Ureter (tissue), 1 donor: ENCODE data around the gene SCGB1D4. TPM values are rescaled to one million over a fixed set of nuclear protein-coding genes. Genes with fewer than 3 reads are reported as not detected.

Source experiments
- DNase-seq: peaks from one replicate; pipeline ENCODE4 v3.0.0-alpha.2; 2020; ENCODE audit warnings: low spot score
- total RNA-seq: library from RNA; stranded (reverse); gene quantifications from one replicate; pipeline ENCODE4 v1.2.4, GENCODE V29; 2023
- donor health status: DM: yes; HTN: yes; CAD: no.

The SCGB1D4 gene
- total RNA-seq, 1 donor from 2014 or later: not detected

DNA sequence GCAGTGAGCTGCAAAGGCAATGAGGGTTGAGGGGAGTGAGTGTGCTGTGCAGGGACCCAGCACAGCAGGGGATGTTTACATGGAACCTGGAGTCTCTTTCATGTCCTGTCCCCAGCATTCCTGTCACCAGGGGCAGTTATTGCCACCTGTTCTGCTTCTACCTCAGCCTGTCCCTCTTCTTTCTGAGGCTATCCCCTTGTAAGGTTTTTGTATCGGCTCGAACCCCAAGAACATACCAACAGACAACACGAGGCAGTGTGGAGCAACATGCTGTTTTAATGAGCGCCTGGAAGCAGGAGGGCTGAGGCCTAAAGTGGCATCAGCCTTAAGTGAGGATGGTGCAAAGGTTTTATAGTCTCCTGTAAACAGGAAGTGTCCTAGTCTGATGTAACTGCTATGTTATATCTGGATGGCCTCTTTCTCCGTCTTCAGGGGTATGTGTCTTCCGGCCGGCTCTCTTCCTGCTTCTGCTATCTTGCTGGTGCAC, 25.0 kb downstream of the SCGB1D4 start:
- DNase-seq: no peak

DNA sequence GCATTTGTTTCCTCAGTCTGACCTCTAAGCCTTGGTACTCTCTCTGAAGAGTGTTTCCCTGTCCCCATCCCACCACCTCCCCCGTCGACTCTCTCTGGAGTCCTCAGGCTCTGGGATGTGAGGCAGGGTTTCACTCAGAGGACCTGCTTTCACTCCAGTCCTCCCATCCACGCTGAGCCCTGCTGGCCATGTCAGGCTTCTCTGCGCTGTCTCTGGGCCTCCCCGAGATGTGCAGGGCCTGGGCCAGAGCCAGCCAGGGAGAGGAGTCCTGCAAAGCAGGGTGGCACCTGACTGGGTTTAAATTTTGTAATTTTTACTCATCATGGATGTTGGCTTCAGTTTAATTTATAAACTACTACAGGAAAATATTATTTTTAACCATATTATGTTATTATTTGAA, 25.6 kb downstream of the SCGB1D4 start:
- DNase-seq: no peak

DNA sequence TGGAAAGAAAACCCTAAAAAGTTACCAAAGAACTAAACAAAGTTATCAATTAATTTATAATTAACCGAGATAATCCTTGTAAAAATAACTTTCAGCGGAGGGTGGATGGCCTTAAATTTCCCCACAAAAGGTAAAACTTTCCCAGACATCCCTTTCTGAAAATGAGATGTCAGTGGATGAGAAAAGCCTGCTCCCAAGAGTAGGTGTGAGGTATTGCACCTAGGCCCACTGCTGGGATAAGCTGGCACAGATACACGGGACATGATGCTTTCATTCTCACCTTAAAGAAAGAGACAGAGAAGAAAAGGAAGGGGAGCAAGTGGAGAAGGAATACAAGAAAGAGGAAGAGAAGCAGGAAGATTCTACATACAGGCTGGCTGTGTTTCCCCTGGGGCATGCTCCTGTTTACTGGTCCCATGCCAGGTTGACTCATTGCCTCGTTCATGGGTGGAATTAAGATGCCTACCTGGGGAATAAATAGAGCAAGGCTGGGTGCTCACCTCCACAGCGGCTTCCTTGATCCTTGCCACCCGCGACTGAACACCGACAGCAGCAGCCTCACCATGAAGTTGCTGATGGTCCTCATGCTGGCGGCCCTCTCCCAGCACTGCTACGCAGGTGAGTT, 29.1 kb downstream of the SCGB1D4 start, which contains the start of gene SCGB2A2:
Gene SCGB2A2, plus strand, starts transcription at position 505 of the 625 bp plus-strand sequence. Its CDS starts 59 bp downstream, at position 564.
- peak; percentile 45 for DNase-seq

DNA sequence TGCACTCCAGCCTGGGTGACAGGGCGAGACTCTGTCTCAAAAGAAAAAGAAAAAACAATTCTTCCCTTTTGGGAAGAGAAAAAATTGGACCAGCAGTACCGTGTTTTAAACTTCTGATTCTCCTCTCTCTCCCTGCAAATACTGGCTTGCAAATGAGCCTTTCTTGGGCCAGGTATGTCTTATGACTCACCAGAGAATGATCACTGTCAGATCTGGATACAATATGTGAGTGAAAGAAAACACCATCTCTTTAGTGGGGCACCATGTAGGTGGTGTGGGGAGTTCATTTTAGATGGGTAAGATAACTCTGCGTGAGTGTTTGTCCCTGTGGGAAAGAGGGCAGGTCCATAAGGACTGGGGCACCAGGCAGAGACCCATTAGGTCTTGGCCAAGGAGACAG, 31.3 kb downstream of the SCGB1D4 start:
- DNase-seq: no peak

DNA sequence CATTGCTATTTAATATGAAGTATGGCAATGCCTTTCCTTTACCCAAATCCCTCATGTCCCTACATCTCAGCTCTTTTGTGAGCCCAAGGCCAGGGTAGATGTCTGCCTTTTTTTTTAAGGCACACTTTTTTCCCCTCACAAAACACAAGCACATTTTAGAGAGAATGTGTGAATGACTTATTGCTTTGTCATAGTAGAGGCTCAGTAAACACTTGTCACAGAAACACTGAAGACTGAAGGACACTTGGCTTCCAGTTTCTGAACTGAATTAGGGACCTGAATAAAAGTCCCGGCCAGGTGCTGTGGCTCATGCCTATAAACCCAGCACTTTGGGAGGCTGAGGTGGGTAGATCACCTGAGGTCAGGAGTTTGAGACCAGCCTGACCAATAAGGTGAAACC, 31.8 kb downstream of the SCGB1D4 start:
- no peak for DNase-seq

DNA sequence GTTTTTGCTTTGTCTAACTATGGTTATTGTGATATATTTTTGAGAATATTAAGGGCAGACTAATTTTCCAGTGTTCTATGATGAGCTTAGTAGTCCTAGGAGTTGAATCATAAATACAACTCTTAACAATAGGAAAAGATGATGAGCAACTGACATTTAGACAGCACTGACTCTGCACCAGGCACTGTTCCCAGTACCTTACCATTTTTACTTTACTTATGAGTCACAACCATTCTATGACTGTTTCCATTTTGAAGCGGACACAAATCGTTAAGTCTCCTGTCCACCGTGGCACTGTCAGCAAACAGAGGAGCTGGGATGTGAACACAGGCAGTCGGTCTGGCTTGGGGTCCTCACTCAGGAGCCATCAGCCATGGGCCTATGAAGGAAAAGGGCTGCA, 32.3 kb downstream of the SCGB1D4 start:
- no peak for DNase-seq

DNA sequence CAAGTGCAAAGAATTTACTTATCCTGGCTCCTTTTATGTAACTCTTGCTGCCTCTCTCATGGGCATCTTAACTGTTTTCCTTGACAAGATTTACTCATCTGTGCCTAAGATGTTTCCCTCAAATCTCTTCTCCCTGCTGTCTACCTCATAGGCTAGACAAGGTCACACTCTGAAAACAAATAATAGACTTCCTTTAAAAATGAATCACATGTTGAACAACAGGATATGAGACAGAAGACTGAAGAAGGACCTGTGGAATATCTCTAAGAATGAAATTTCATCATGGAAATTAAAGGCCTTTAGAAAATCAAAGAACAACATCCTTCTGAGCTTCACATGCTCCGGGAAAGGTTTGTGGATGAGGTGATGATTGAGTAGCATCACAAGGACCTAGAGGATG, 34.9 kb downstream of the SCGB1D4 start:
- DNase-seq: no peak

DNA sequence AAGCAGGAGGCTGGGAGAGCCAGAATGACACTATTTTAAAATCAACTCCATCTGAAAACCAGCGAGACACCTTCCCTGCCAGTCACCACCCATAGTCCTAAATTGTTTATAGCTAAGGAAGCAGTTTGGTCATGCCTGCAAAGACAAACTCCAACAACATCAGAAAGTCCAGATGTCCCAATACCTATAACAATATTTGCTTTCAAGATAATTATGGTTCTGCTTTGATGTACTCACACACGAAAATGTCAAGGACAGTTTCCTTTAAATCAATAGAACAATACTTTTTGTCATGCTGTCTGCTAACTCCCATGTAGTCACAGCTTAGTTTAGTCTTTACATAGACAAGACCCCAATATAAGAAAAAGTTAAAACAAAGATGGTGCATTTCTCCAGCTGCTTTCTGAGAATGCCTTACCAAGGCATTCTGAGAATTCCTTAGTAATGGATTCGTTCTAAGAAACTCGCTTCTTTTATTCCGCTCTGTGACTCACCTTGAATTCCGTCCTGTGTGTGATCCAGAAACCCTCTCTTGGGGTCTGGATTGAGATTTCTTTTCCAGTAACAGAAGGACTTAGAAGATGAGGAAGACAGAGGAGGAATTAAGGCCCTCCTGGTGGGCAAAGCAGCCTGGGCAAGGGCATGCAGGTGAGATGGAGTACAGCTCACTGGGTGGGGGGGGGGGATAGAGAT, 38.5 kb downstream of the SCGB1D4 start:
- DNase-seq: no peak

DNA sequence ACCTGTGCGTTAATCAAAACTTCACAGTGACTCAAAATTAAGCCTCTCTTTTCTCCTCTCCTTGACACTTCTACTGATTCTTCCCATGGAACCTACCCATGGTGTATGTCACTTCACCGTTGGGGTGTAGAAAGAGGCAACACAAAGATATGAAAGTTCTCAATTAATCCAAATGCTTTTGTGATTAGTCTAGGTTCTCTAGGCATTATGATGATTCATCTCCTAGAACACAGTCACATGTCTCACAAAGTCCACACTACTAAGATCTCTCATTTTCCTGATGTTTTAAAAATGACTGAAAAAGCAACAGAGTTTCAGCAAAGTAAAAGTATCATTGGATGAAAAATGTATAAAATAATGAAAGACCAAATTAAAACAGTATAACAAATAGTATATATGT, 42.6 kb downstream of the SCGB1D4 start:
- no peak for DNase-seq

DNA sequence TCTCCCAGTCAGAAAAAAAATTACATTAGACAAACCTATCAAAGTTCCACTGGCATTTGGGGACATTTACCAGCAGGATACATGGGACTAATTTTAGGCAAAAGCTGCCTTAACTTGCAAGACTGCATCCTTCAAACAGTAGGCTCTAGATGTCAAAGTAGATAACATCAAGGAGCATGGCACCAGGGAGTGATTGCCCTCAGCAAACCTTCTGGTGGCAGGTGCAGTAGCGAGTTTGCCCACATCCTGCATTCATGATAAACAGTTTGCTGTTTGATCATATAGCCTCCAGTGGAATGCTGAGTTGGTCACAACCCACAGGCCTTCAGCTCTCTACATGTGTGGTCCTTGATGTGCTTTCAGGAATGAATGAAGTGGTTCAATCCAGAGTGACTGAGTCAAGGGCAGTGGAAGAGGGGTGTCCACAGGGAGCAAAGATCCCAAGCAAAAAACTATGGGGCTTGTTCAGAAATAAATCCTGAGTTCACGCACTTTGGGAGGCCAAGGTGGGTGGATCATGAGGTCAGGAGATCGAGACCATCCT, 44.8 kb downstream of the SCGB1D4 start:
- no peak for DNase-seq

DNA sequence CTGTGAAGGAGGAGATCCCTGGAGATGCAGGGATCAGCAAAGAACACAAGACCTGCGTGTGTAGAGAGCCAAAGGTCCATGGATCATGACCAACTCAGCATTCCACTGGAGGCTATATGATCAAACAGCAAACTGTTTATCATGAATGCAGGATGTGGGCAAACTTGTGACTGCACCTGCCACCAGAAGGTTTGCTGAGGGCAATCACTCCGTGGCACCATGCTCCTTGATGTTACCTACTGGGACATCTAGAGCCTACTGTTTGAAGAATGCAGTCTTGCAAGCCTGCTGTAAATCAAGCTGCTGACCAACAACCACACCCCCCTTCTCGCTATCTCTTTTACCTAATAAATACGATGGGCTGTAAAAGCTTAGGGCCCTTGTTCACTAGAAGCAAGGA, 47.2 kb downstream of the SCGB1D4 start:
- no peak for DNase-seq

Other genes starting within 250 kb of the SCGB1D4 start
- gene INCENP, start 175.1 kb downstream of the SCGB1D4 start, total RNA-seq: 14.4 TPM
- gene SCGB1D1, start 108.9 kb downstream of the SCGB1D4 start, total RNA-seq: not detected
- gene SCGB2A1, start 90.4 kb downstream of the SCGB1D4 start, total RNA-seq: 1.4 TPM
- not detected for gene SCGB1D2, start 56.8 kb downstream of the SCGB1D4 start, total RNA-seq
- gene SCGB2A2, start 28.9 kb downstream of the SCGB1D4 start, total RNA-seq: not detected
- 6.2 TPM for gene ASRGL1, start 38.4 kb upstream of the SCGB1D4 start, total RNA-seq
- gene SCGB1A1, start 120.0 kb upstream of the SCGB1D4 start, total RNA-seq: not detected
- gene AHNAK, start 247.7 kb upstream of the SCGB1D4 start, total RNA-seq: 546 TPM